ENCODE results near the gene GRWD1.

GRWD1 gene

DNA sequence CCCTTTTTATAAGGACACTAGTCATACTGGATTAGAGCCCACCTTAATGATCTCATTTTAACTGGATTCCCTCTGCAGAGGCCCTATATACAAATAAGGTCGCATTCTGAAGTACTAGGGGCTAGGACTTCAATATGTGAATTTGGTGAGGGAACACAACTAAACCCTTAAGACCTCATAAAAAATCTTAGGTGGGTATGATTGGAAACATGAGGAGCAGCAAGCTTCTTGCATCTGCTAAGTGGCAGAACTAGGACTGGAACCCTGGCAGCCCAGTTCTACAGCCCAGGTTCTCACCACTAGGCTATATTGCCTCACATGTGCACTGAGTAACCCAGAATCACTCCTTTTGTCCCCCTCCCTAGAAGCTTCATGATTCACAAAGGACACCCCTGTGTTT lies 17.1 kb upstream of the GRWD1 start:
- no peak for DNase-seq

- no peak for DNase-seq
These were observed 12.4 kb upstream of the GRWD1 start for GRCh38 chr19:48433337-48433736.

- DNase-seq = no peak
These were observed 9.2 kb upstream of the GRWD1 start for GRCh38 chr19:48436586-48436985.

DNA sequence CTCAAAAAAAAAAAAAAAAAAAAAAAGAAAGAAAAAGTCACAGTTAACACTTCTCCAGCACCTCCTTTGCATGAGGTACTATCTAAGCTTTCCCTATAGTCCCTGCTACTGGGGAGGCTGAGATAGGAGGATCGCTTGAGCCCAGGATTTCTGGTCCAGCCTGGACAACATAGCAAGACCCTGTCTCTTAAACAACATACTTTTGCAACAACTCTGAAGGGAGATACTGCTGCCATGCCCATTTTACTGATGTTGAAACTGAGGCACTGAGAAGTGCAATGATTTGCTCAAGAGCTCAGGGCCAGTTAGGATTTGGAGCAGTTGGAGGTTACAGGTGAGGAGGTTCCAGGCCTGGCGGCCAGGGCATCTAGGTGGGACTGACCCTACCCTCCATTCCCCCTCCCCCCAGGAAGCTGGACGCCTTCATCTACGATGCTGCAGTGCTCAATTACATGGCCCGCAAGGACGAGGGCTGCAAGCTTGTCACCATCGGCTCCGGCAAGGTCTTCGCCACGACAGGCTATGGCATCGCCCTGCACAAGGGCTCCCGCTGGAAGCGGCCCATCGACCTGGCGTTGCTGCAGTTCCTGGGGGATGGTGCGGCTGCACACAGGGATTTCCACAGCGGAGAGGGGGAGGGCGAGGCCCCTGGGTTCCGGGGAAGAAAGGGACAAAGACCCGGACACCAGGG lies 4.3 kb upstream of the GRWD1 start:
- DNase-seq = no peak

DNA sequence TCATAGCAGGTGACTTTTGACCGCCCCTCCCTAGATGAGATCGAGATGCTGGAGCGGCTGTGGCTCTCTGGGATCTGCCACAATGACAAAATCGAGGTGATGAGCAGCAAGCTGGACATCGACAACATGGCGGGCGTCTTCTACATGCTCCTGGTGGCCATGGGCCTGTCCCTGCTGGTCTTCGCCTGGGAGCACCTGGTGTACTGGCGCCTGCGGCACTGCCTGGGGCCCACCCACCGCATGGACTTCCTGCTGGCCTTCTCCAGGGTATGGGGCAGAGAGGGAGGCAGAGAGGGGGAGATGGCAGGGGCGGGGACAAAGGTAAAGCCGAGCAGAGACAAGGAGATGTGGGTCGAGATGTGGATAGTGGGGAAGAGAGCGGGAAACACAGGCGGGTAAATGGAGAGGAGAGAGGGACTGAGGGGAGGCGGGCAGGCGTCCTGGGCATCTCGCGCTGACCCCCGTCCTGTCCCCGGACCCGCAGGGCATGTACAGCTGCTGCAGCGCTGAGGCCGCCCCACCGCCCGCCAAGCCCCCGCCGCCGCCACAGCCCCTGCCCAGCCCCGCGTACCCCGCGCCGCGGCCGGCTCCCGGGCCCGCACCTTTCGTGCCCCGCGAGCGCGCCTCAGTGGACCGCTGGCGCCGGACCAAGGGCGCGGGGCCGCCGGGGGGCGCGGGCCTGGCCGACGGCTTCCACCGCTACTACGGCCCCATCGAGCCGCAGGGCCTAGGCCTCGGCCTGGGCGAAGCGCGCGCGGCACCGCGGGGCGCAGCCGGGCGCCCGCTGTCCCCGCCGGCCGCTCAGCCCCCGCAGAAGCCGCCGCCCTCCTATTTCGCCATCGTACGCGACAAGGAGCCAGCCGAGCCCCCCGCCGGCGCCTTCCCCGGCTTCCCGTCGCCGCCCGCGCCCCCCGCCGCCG lies 3.4 kb upstream of the GRWD1 start:
- no peak for DNase-seq

GRCh38 chr19:48443256-48443655 lies 2.5 kb upstream of the GRWD1 start:
- no peak for DNase-seq

GRCh38 chr19:48443731-48444128 lies 2.1 kb upstream of the GRWD1 start:
- no peak for DNase-seq

- DNase-seq = no peak
These were observed 1.5 kb upstream of the GRWD1 start for GRCh38 chr19:48444129-48444935.

DNA sequence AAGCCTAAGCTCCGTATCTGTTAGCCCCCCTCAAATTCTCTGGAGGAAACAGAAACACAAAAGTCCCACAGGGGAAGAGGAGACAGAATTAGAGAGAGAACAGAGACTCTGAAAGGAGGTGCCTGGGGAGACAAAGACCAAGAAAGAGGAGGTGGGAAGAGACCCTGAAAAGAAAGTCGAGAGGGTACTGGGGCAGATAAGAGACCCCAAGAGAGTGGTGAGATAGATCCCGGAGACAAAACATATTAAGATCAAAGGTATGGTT lies 915 bp upstream of the GRWD1 start:
- no peak for DNase-seq

DNA sequence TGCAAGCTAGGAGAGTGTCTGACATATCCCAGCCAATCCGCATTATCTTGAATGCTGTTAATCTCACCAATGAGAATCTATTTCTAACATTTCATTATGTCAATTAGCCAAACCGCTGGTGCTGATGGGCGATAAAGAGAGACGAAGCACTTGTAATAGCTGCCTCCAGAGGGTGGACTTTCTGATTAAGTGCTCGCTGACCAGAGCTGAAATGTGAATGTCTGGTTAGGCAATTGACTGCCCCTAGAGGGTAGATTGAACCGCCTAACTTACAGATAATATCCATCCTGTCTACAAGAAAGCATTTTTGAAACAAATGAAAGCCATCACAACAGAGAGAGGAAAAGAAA lies 552 bp upstream of the GRWD1 start:
- DNase-seq = no peak

DNA sequence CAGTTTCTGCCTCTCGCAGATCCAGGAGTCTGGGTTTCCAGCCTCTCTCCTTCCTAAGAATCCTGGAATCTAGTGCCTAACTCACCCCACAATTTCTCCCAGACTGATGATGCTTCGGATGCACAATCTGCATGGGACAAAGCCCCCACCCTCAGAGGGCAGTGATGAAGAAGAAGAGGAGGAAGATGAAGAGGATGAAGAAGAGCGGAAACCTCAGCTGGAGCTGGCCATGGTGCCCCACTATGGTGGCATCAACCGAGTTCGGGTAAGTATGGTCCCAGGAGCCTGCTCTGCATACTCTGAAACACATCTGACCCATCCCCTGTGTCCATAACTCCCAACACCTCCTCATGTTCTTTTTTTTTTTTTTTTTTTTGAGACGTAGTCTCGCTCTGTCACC lies 796 bp downstream of the GRWD1 start:
- DNase-seq = no peak

GRCh38 chr19:48448563-48448962 lies 2.8 kb downstream of the GRWD1 start:
- no peak for DNase-seq

- no peak for DNase-seq
These were observed 4.7 kb downstream of the GRWD1 start for GRCh38 chr19:48450441-48450840.

- no peak for DNase-seq
These were observed 5.1 kb downstream of the GRWD1 start for GRCh38 chr19:48450863-48451262.

DNA sequence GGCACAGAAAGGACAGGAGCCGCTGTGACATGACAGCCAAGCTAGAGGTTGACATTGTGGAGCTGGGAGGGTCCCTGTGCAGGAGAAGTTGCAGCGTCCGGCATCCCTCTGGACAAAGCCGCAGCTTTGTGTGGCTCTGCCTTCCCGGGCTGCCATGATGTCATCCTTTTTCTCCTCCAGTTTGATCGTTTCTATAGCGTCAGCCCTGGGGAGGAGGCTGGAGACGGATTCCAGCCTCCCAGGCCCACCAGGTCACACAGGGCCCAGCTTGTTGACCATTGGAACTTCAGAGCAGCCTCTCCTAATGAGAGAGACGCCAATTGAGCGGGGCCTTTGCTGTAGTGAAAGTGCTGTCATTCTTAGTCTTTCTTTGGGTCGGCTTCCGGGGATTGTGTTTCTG lies 5.8 kb downstream of the GRWD1 start:
- DNase-seq = no peak

- no peak for DNase-seq
These were observed 6.8 kb downstream of the GRWD1 start for GRCh38 chr19:48452289-48453190.

GRCh38 chr19:48454150-48454730 lies 8.5 kb downstream of the GRWD1 start:
- no peak for DNase-seq

- DNase-seq = no peak
These were observed 9.6 kb downstream of the GRWD1 start, which contains the start of gene KCNJ14 for GRCh38 chr19:48455171-48455907. Gene KCNJ14 (plus strand): TSS chr19:48455574. CDS start chr19:48461725, 6,151 bp downstream.

GRCh38 chr19:48455908-48456562 lies 10.3 kb downstream of the GRWD1 start:
- no peak for DNase-seq

DNA sequence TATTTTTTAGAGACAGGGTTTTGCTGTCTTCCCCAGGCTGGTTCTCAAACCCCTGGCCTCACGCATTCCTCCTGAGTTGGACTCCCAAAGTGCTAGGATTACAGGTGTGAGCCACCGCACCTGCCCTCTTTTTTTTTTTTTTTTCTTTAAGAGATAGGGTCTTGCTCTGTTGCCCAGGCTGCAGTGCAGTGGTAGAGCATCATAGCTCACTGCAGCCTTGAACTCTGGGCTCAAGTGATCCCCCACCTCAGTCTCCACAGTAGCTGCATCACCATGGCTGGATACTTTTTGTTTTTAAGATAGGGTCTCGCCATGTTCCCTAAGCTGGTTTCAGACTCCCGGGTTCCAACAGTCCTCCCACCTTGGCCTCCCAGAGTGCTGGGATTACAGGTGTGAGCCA lies 11.1 kb downstream of the GRWD1 start:
- DNase-seq = no peak

- no peak for DNase-seq
These were observed 12.2 kb downstream of the GRWD1 start for GRCh38 chr19:48458016-48458415.
